Ectodermal cell (in vitro differentiated cells): ENCODE data around the gene ANKRD33B.
"Not testable (repeated sequence)": the region's sequence is repeated elsewhere in the genome, so short reads cannot be mapped to it uniquely, and the experiment has no call there.

Source experiments
- H3K27ac ChIP-seq: 2 replicates; pipeline ENCODE4 v1.7.0; 2013; ENCODE audit warnings: mild to moderate bottlenecking, low read depth, low read length; ENCODE audit not compliant: insufficient read depth, poor library complexity, severe bottlenecking
- H3K27me3 ChIP-seq: 2 replicates; pipeline ENCODE4 v1.7.0; 2013; ENCODE audit warnings: mild to moderate bottlenecking, low read length; ENCODE audit not compliant: insufficient read depth, control insufficient read depth, poor library complexity, severe bottlenecking
- H3K36me3 ChIP-seq: one replicate; pipeline ENCODE4 v1.7.0; 2013; ENCODE audit warnings: low read length; ENCODE audit not compliant: control insufficient read depth, insufficient read depth
- H3K4me1 ChIP-seq: one replicate; pipeline ENCODE4 v1.7.0; 2013; ENCODE audit warnings: low read length; ENCODE audit not compliant: control insufficient read depth, insufficient read depth
- H3K4me3 ChIP-seq: 2 replicates; pipeline ENCODE4 v1.7.0; 2013; ENCODE audit warnings: low read depth, low read length, control low read depth; ENCODE audit not compliant: insufficient read depth
- H3K9me3 ChIP-seq: 2 replicates; pipeline ENCODE4 v1.7.0; 2013; ENCODE audit warnings: mild to moderate bottlenecking, low read length, moderate library complexity; ENCODE audit not compliant: control insufficient read depth
- WGBS, 2 experiments: methylation state at CpG; one replicate each; pipeline ENCODE4 v1.1.7; 2013; ENCODE audit warnings: missing lambda C conversion rate in 2 of 2; 5-methylcytosine and 5-hydroxymethylcytosine counted together

The ANKRD33B gene

GRCh38 chr5:10664180-10664769 is 100.4 kb downstream of the ANKRD33B start:
- H3K27me3 ChIP-seq, H3K4me1 ChIP-seq, H3K4me3 ChIP-seq, H3K27ac ChIP-seq, H3K36me3 ChIP-seq, H3K9me3 ChIP-seq: not testable (repeated sequence)
- WGBS, 2 experiments = 91 to 94% methylated on average over 6 of the region's 6 CpGs

- no peaks in the 10 kb centered on the region for H3K36me3 ChIP-seq
- H3K4me1 ChIP-seq = peaks cover 7% of the 10 kb centered on the region
- H3K27me3 ChIP-seq = no peaks in the 10 kb centered on the region
- WGBS, 2 experiments = 96 to 98% methylated on average over 9 of the region's 9 CpGs
- H3K27ac ChIP-seq = no peak overlapping the region
- H3K4me3 ChIP-seq = no peak overlapping the region
- H3K9me3 ChIP-seq = no peaks in the 10 kb centered on the region
Measured at GRCh38 chr5:10665799-10666198, 101.9 kb downstream of the ANKRD33B start.

DNA sequence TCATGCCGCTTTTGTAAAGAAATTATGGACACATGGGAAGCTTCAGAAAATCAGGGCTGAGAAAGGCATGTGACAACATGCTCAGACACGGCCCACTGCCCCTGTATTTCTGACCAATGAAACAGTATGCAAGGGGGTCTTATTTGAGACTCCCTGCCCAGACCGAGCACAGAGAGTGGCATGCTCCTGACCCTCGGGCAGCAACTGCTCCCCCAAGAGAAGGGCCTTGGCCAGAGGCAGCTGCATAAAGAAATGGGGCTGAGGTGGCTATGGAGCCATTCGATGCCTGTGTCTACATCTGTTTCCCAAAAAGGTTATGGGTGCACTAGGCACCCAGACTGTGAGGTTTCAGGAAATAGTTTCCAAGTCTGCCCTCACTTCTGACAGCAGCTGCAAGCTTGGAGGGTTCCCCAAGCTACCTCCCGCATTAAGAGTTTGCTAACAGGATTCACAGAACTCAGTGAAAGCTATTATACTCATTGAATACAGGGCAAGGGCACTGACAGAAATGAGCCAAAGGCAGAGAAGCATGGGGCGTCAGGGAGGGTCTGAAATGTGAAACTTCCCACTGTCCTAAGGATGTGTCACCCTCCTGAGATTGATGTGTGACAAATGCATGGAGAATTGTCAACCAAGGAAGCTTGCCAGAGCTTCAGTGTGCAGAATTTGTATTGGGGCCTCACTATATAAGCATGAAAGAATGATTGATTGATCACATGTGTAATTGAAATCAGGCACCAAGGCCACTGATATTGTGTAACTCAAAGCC is 102.8 kb downstream of the ANKRD33B start:
- Histone ChIP-seq H3K27ac (no peak overlapping the region), H3K27me3 (no peaks in the 10 kb centered on the region), H3K4me1 (peaks cover 7% of the 10 kb centered on the region), H3K4me3 (no peak overlapping the region), H3K36me3 (no peaks in the 10 kb centered on the region), H3K9me3 (no peaks in the 10 kb centered on the region)
- 91 to 94% methylated on average over 7 of the region's 7 CpGs for WGBS, 2 experiments

DNA sequence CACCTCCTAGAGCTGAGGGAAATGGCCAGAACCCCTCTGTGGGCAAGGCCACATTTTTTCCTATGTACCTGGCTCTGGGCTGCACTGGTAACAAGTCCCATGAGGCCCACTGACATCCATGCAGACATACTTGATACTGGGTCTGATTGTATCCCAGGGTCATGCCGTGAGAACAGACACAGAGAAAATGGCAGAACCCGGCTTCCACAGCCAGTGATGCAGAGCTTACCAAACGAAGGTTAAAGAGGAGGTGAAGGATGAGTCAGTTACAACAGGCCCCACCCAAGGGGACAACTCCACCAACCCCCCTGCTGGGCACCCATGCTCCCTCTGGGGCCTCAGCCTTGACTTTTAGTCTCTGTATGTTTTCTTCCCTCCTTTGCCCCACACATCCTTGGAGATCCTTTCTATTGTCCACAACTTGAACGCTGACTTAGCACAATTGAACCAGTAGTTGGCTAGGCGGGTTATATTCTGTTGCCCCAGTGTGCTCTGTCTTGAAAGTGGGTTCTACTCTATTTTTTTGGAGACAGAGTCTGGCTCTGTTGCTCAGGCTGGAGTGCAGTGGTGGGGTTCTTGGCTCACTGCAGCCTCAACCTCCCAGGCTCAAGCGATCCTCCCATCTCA is 103.7 kb downstream of the ANKRD33B start:
- Histone ChIP-seq H3K27ac (no peak overlapping the region), H3K4me3 (no peak overlapping the region), H3K4me1 (peaks cover 7% of the 10 kb centered on the region), H3K9me3 (no peaks in the 10 kb centered on the region), H3K27me3 (no peaks in the 10 kb centered on the region), H3K36me3 (no peaks in the 10 kb centered on the region)
- 83 to 88% methylated on average over 6 of the region's 6 CpGs for WGBS, 2 experiments

- H3K9me3 ChIP-seq = no peaks in the 10 kb centered on the region
- H3K27me3 ChIP-seq = no peaks in the 10 kb centered on the region
- no peaks in the 10 kb centered on the region for H3K36me3 ChIP-seq
- H3K4me1 ChIP-seq = peaks cover under 1% of the 10 kb centered on the region
- no peak overlapping the region for H3K27ac ChIP-seq
- 92 to 96% methylated on average over 4 of the region's 4 CpGs for WGBS, 2 experiments
- H3K4me3 ChIP-seq = no peak overlapping the region
Measured at GRCh38 chr5:10668697-10669096, 104.8 kb downstream of the ANKRD33B start.

- no peaks in the 10 kb centered on the region for H3K4me1 ChIP-seq
- no peaks in the 10 kb centered on the region for H3K36me3 ChIP-seq
- WGBS, 2 experiments = 95 to 98% methylated on average over 1 of the region's 1 CpG
- H3K27ac ChIP-seq = no peak overlapping the region
- no peaks in the 10 kb centered on the region for H3K27me3 ChIP-seq
- no peak overlapping the region for H3K4me3 ChIP-seq
- no peaks in the 10 kb centered on the region for H3K9me3 ChIP-seq
Measured at GRCh38 chr5:10669983-10670382, 106.1 kb downstream of the ANKRD33B start.

DNA sequence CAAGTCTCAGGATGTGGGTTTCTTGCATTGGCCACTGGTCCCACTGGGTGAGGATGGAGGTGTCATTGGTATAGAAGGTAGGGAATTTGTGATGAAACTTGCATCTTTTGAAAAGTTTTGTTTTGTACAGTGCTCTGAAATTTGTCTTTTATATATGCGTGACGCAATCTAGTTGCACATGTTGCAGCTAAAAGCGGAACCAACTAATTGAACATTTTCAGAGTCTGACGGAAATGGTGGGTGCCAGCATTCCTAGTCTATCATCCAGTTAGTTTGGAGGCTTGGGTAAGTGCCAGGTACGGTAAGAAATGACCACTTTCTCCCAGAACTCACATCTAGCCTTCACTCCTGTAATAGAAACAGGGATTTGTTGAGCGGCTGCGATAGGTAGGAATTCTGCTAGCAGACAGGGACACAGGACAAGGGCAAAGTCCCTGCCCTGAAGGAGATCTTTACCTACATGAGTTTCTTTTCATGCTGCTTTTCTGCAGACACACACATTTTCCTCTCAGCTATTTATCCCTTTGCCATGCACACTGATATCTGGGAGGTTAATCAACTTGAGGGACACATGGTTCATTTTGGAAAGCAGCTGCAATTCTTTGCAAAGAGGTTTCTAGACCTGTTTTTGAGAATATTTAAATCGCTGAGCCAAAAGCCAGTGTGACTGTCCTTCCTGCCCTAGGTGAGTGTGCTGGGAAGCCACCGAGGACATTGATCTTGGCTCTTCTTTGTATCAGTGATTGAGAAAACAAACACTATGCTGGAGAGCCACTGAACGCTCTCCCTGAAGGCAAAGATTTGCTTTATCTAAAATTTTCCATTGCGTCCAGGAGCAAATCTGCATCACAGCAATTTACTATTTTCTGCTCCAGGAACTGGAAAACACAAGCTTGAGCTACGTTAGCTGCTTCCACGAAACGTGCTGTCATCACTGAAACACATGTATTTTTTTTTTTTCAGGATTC is 107.5 kb downstream of the ANKRD33B start:
- Histone ChIP-seq H3K27ac (no peak overlapping the region), H3K9me3 (no peaks in the 10 kb centered on the region), H3K36me3 (no peaks in the 10 kb centered on the region), H3K4me3 (no peak overlapping the region), H3K27me3 (no peaks in the 10 kb centered on the region), H3K4me1 (no peaks in the 10 kb centered on the region)
- 91 to 92% methylated on average over 14 of the region's 14 CpGs for WGBS, 2 experiments

GRCh38 chr5:10672146-10673016 is 108.5 kb downstream of the ANKRD33B start:
- H3K4me1 ChIP-seq = no peaks in the 10 kb centered on the region
- H3K27me3 ChIP-seq = no peaks in the 10 kb centered on the region
- H3K36me3 ChIP-seq = peaks cover 2% of the 10 kb centered on the region
- H3K4me3 ChIP-seq = no peak overlapping the region
- no peaks in the 10 kb centered on the region for H3K9me3 ChIP-seq
- WGBS, 2 experiments = 92 to 95% methylated on average over 7 of the region's 7 CpGs
- H3K27ac ChIP-seq = no peak overlapping the region

DNA sequence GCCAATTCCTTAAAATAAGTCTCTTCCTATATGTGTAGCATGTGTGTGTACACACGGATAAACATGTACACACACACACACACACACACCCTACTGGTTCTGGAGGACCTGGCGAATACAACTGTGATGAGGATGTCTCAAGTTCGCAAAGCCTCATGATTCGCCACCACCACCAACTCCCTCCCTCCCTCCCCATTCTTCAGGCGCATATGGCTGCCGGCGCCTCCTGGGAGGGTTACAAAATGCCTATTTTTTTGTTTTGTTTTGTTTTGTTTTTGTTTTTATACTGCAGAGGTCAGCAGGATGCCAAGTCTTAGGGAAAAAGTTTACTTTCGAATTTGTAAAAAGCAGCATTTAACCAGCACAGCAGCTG is 109.1 kb downstream of the ANKRD33B start:
- peaks cover 6% of the 10 kb centered on the region for H3K36me3 ChIP-seq
- 88 to 89% methylated on average over 8 of the region's 8 CpGs for WGBS, 2 experiments
- no peaks in the 10 kb centered on the region for H3K9me3 ChIP-seq
- H3K4me1 ChIP-seq = no peaks in the 10 kb centered on the region
- H3K27me3 ChIP-seq = no peaks in the 10 kb centered on the region
- H3K4me3 ChIP-seq = no peak overlapping the region
- no peak overlapping the region for H3K27ac ChIP-seq
